Measurements from ENCODE around the gene SHLD1. TPM values are rescaled to one million over a fixed set of nuclear protein-coding genes. Genes with fewer than 3 reads are reported as not detected.

Gene SHLD1
- total and polyA plus RNA-seq, 2 experiments from 2014 or later: 1.4 to 15.0 TPM

DNA sequence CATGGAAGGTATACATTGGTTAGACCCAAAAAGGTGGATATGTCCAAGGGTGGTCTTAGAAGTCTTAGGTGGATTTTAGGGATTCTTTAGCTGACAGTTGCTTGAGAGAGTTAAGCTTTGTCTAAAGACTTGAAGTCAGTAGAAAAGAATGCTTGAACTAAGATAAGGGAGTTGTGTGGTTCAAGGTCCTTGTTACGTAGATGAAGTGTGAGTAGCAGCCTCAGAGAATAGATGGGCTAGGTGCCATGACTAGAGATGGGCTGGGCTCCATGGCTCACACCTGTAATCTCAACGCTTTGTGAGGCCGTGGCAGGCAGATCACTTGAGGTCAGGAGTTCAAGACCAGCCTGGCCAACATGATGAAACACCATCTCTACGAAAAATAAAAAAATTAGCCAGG is 1.7 kb downstream of the SHLD1 start (continued):
- TF ChIP-seq POLR2AphosphoS5 (IDR thresholded peaks at IDR 0.05; ENCODE audit: low read depth) (no peak), EZH2 (IDR thresholded peaks at IDR 0.05; ENCODE audit: low read depth, unreplicated experiment) (no peak), NANOG (IDR thresholded peaks at IDR 0.05; ENCODE audit: borderline replicate concordance) (no peak), ZNF331 (CRISPR knock-in tag; IDR thresholded peaks at IDR 0.05; ENCODE audit: low read depth) (no peak)

DNA sequence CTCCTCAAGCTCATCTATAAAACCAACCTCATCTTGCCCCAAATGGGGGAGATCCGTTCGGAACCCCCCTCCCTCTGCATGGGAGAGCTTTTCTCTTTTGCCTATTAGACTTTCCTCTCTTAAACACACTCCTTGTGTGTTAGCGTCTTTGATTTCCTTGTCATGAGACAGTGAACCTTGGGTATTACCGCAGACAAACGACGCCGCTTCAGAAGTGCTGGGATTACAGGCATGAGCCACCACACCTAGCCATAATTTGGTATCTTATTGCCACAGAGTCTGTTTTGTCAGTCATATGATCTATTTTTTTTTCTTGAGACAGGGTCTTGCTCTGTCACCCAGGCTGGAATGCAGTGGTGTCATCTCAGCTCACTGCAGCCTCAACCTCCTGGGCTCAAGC is 3.6 kb downstream of the SHLD1 start:
- ATAC-seq: no peak
- peak overlapping the region; percentile 21; the same call in 1 of the 2 replicates for H3K27ac Mint-ChIP-seq
- H4K20me1 ChIP-seq (replicated peaks; ENCODE audit: insufficient read depth): no peaks in the 10 kb centered on the region
- no peak overlapping the region for H3K4me3 ChIP-seq
- no peak for DNase-seq (ENCODE audit: low spot score)
- H3K9me3 Mint-ChIP-seq: peaks cover 3% of the 10 kb centered on the region; the same call in 2 of the 3 replicates
- peaks cover 8% of the 10 kb centered on the region for H3K4me1 ChIP-seq (ENCODE audit: insufficient read depth)
- peaks cover 4% of the 10 kb centered on the region for H3K27me3 Mint-ChIP-seq (ENCODE audit: insufficient read depth, low read depth, poor library complexity)
- no peaks in the 10 kb centered on the region for H3K79me2 ChIP-seq (replicated peaks; ENCODE audit: insufficient read depth)
- no peak overlapping the region for H3K4me2 ChIP-seq
- H3K4me1 Mint-ChIP-seq: peaks cover 15% of the 10 kb centered on the region
- H3K36me3 ChIP-seq (ENCODE audit: insufficient read depth): no peaks in the 10 kb centered on the region
- H3K27me3 ChIP-seq (ENCODE audit: insufficient read depth): no peaks in the 10 kb centered on the region
- no peak for TF ChIP-seq ZNF331 (CRISPR knock-in tag; IDR thresholded peaks at IDR 0.05; ENCODE audit: low read depth)
- TF ChIP-seq STAT1 (IDR thresholded peaks at IDR 0.05; ENCODE audit: unreplicated experiment): no peak
- TF ChIP-seq JUNB (IDR thresholded peaks at IDR 0.05; ENCODE audit: unreplicated experiment): no peak
- TF ChIP-seq, protein P1, sequence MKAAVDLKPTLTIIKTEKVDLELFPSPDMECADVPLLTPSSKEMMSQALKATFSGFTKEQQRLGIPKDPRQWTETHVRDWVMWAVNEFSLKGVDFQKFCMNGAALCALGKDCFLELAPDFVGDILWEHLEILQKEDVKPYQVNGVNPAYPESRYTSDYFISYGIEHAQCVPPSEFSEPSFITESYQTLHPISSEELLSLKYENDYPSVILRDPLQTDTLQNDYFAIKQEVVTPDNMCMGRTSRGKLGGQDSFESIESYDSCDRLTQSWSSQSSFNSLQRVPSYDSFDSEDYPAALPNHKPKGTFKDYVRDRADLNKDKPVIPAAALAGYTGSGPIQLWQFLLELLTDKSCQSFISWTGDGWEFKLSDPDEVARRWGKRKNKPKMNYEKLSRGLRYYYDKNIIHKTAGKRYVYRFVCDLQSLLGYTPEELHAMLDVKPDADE (IDR thresholded peaks at IDR 0.05): no peak
- TF ChIP-seq, protein P2, sequence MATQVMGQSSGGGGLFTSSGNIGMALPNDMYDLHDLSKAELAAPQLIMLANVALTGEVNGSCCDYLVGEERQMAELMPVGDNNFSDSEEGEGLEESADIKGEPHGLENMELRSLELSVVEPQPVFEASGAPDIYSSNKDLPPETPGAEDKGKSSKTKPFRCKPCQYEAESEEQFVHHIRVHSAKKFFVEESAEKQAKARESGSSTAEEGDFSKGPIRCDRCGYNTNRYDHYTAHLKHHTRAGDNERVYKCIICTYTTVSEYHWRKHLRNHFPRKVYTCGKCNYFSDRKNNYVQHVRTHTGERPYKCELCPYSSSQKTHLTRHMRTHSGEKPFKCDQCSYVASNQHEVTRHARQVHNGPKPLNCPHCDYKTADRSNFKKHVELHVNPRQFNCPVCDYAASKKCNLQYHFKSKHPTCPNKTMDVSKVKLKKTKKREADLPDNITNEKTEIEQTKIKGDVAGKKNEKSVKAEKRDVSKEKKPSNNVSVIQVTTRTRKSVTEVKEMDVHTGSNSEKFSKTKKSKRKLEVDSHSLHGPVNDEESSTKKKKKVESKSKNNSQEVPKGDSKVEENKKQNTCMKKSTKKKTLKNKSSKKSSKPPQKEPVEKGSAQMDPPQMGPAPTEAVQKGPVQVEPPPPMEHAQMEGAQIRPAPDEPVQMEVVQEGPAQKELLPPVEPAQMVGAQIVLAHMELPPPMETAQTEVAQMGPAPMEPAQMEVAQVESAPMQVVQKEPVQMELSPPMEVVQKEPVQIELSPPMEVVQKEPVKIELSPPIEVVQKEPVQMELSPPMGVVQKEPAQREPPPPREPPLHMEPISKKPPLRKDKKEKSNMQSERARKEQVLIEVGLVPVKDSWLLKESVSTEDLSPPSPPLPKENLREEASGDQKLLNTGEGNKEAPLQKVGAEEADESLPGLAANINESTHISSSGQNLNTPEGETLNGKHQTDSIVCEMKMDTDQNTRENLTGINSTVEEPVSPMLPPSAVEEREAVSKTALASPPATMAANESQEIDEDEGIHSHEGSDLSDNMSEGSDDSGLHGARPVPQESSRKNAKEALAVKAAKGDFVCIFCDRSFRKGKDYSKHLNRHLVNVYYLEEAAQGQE (IDR thresholded peaks at IDR 0.05; ENCODE audit: unreplicated experiment): no peak
- no peak for TF ChIP-seq CREB1 (CRISPR knock-in tag; IDR thresholded peaks at IDR 0.05; ENCODE audit: low read depth)
- TF ChIP-seq POLR2AphosphoS5 (IDR thresholded peaks at IDR 0.05; ENCODE audit: low read depth): no peak
- no peak for TF ChIP-seq ZNF114 (CRISPR knock-in tag; IDR thresholded peaks at IDR 0.05)
- no peak for TF ChIP-seq NANOG (IDR thresholded peaks at IDR 0.05; ENCODE audit: borderline replicate concordance)
- TF ChIP-seq, protein P3, sequence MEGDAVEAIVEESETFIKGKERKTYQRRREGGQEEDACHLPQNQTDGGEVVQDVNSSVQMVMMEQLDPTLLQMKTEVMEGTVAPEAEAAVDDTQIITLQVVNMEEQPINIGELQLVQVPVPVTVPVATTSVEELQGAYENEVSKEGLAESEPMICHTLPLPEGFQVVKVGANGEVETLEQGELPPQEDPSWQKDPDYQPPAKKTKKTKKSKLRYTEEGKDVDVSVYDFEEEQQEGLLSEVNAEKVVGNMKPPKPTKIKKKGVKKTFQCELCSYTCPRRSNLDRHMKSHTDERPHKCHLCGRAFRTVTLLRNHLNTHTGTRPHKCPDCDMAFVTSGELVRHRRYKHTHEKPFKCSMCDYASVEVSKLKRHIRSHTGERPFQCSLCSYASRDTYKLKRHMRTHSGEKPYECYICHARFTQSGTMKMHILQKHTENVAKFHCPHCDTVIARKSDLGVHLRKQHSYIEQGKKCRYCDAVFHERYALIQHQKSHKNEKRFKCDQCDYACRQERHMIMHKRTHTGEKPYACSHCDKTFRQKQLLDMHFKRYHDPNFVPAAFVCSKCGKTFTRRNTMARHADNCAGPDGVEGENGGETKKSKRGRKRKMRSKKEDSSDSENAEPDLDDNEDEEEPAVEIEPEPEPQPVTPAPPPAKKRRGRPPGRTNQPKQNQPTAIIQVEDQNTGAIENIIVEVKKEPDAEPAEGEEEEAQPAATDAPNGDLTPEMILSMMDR (conservative IDR thresholded peaks at IDR 0.05; ENCODE audit: low read depth in 2 of 2): no peak
- no peak for TF ChIP-seq EZH2phosphoT487 (IDR thresholded peaks at IDR 0.05; ENCODE audit: unreplicated experiment)
- no peak for TF ChIP-seq EZH2 (IDR thresholded peaks at IDR 0.05; ENCODE audit: low read depth, unreplicated experiment)
- TF ChIP-seq, protein P4, sequence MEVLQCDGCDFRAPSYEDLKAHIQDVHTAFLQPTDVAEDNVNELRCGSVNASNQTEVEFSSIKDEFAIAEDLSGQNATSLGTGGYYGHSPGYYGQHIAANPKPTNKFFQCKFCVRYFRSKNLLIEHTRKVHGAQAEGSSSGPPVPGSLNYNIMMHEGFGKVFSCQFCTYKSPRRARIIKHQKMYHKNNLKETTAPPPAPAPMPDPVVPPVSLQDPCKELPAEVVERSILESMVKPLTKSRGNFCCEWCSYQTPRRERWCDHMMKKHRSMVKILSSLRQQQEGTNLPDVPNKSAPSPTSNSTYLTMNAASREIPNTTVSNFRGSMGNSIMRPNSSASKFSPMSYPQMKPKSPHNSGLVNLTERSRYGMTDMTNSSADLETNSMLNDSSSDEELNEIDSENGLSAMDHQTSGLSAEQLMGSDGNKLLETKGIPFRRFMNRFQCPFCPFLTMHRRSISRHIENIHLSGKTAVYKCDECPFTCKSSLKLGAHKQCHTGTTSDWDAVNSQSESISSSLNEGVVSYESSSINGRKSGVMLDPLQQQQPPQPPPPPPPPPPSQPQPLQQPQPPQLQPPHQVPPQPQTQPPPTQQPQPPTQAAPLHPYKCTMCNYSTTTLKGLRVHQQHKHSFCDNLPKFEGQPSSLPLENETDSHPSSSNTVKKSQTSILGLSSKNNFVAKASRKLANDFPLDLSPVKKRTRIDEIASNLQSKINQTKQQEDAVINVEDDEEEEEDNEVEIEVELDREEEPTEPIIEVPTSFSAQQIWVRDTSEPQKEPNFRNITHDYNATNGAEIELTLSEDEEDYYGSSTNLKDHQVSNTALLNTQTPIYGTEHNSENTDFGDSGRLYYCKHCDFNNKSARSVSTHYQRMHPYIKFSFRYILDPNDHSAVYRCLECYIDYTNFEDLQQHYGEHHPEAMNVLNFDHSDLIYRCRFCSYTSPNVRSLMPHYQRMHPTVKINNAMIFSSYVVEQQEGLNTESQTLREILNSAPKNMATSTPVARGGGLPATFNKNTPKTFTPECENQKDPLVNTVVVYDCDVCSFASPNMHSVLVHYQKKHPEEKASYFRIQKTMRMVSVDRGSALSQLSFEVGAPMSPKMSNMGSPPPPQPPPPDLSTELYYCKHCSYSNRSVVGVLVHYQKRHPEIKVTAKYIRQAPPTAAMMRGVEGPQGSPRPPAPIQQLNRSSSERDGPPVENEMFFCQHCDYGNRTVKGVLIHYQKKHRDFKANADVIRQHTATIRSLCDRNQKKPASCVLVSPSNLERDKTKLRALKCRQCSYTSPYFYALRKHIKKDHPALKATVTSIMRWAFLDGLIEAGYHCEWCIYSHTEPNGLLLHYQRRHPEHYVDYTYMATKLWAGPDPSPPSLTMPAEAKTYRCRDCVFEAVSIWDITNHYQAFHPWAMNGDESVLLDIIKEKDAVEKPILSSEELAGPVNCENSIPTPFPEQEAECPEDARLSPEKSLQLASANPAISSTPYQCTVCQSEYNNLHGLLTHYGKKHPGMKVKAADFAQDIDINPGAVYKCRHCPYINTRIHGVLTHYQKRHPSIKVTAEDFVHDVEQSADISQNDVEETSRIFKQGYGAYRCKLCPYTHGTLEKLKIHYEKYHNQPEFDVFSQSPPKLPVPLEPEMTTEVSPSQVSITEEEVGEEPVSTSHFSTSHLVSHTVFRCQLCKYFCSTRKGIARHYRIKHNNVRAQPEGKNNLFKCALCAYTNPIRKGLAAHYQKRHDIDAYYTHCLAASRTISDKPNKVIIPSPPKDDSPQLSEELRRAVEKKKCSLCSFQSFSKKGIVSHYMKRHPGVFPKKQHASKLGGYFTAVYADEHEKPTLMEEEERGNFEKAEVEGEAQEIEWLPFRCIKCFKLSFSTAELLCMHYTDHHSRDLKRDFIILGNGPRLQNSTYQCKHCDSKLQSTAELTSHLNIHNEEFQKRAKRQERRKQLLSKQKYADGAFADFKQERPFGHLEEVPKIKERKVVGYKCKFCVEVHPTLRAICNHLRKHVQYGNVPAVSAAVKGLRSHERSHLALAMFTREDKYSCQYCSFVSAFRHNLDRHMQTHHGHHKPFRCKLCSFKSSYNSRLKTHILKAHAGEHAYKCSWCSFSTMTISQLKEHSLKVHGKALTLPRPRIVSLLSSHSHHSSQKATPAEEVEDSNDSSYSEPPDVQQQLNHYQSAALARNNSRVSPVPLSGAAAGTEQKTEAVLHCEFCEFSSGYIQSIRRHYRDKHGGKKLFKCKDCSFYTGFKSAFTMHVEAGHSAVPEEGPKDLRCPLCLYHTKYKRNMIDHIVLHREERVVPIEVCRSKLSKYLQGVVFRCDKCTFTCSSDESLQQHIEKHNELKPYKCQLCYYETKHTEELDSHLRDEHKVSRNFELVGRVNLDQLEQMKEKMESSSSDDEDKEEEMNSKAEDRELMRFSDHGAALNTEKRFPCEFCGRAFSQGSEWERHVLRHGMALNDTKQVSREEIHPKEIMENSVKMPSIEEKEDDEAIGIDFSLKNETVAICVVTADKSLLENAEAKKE (CRISPR knock-in tag; IDR thresholded peaks at IDR 0.05): no peak
- no peak overlapping the region for H3K4me3 Mint-ChIP-seq
- H2AFZ ChIP-seq: no peak overlapping the region
- 0 out of 2 replicates have a peak, but pooled peaks cover 6% of the 10 kb centered on the region for H3K9me2 ChIP-seq (ENCODE audit: insufficient read depth)
- H3K36me3 Mint-ChIP-seq (ENCODE audit: low read depth): peaks cover 7% of the 10 kb centered on the region
- H3F3A ChIP-seq (replicated peaks; ENCODE audit: low read depth): no peaks in the 10 kb centered on the region
- no peak overlapping the region for H3K27ac ChIP-seq (ENCODE audit: low read depth)
